K562 (cell line): ENCODE results near the gene ARFGEF2. TPM values are rescaled to one million over a fixed set of nuclear protein-coding genes. Genes with fewer than 3 reads are reported as not detected.

Source experiments
- DMBX1 ChIP-seq: fragments of 250-450 bp; sonication (Bioruptor Pico); IDR thresholded peaks from 2 replicates; pipeline ENCODE4 v1.8.0; 2022; ENCODE audit warnings: inconsistent platforms, mild to moderate bottlenecking, moderate library complexity, borderline replicate concordance
- EP400 ChIP-seq: fragments of 450-650 bp; IDR thresholded peaks from 2 replicates; pipeline ENCODE4 v1.6.1; 2017; ENCODE audit warnings: antibody characterized with exemption, mild to moderate bottlenecking, moderate library complexity
- NEUROD1 ChIP-seq: fragments of 150-350 bp; IDR thresholded peaks from 2 replicates; pipeline ENCODE4 v1.6.1; 2014; ENCODE audit warnings: borderline replicate concordance, low read length, low read depth; ENCODE audit not compliant: partially characterized antibody
- PHF8 ChIP-seq: fragments of 200-600 bp; sonication (generic); IDR thresholded peaks from 2 replicates; pipeline ENCODE4 v1.6.1; 2012; ENCODE audit warnings: mixed run types, mild to moderate bottlenecking, inconsistent platforms, low read length, moderate library complexity, borderline replicate concordance
- POLR2AphosphoS5 ChIP-seq: IDR thresholded peaks from 2 replicates; pipeline ENCODE4 v1.6.1; 2011; ENCODE audit warnings: mild to moderate bottlenecking, low read depth, low read length, moderate library complexity; ENCODE audit not compliant: control insufficient read depth, insufficient read depth
- POLR2H ChIP-seq: IDR thresholded peaks from 2 replicates; pipeline ENCODE4 v1.6.1; 2016; ENCODE audit warnings: missing genetic modification characterization, low read depth, mild to moderate bottlenecking, control low read depth, missing compliant biosample characterization, moderate library complexity
- RBM25 ChIP-seq: fragments of 200-400 bp; formaldehyde crosslinking; IDR thresholded peaks from 2 replicates; pipeline ENCODE4 v1.6.1; 2018; ENCODE audit warnings: low read length, low read depth, moderate library complexity; ENCODE audit not compliant: severe bottlenecking
- RNF2 ChIP-seq: sonication (generic); IDR thresholded peaks from 2 replicates; pipeline ENCODE4 v1.6.1; 2016
- RUNX1 ChIP-seq: sonication (generic); IDR thresholded peaks from 2 replicates; pipeline ENCODE4 v1.6.1; 2016; ENCODE audit warnings: antibody characterized with exemption, low read depth
- STAT5B ChIP-seq: fragments of 250-450 bp; sonication (Bioruptor Pico); IDR thresholded peaks from 2 replicates; pipeline ENCODE4 v1.8.0; 2021; ENCODE audit warnings: mild to moderate bottlenecking, inconsistent platforms
- YY1 ChIP-seq, 3 experiments: IDR thresholded peaks; 2 replicates each; pipeline ENCODE4 v1.6.1; 2011; ENCODE audit warnings: low read length in 2 of 3, mild to moderate bottlenecking in 2 of 3, moderate library complexity in 2 of 3, borderline replicate concordance in 1 of 3, control low read depth in 1 of 3, low read depth in 1 of 3; ENCODE audit not compliant: insufficient read depth in 3 of 3, insufficient replicate concordance in 2 of 3, control insufficient read depth in 1 of 3, insufficient read length in 1 of 3; ENCODE audit errors: extremely low read depth in 1 of 3
- ZC3H4 ChIP-seq: sonication (generic); formaldehyde crosslinking; IDR thresholded peaks from 2 replicates; pipeline ENCODE4 v1.9.0; 2021; ENCODE audit warnings: missing genetic modification reagents, borderline replicate concordance
- ZNF23 ChIP-seq: fragments of 250-450 bp; sonication (Bioruptor Pico); IDR thresholded peaks from 2 replicates; pipeline ENCODE4 v1.4.0; 2020; ENCODE audit warnings: mild to moderate bottlenecking
- ZNF766 ChIP-seq: fragments of 200-800 bp; sonication (Bioruptor generic); conservative IDR thresholded peaks from 2 replicates; pipeline ENCODE4 v1.6.1; 2016; ENCODE audit warnings: missing genetic modification characterization, missing compliant biosample characterization
- polyA plus RNA-seq, 8 experiments: library from polyadenylated mRNA; depleted of rRNA in 4 of 8; stranded (reverse) in 5 of 8; unstranded in 3 of 8; fragments of >200 nt; fragmentation: Nextera tagmentation in 2 of 8; fragmentation: Illumina TruSeq in 1 of 8; extraction: Ambion mirVana in 2 of 8; extraction: Trizol in 1 of 8; gene quantifications; 2 replicates each; pipeline versions ENCODE4 v1.2.1 to v1.2.3, GENCODE V29; 2011 to 2014; ENCODE audit warnings: inconsistent platforms in 1 of 8, missing spikeins in 1 of 8
- total RNA-seq, 7 experiments: library from RNA; depleted of rRNA in 6 of 7; stranded (reverse); fragments of >200 nt in 6 of 7; fragmentation: Illumina TruSeq in 2 of 7; extraction: Trizol in 2 of 7; gene quantifications; 2 replicates each; pipeline versions ENCODE4 v1.2.1 to v1.2.3, GENCODE V29; 2011 to 2021; ENCODE audit warnings: low replicate concordance in 1 of 7
- TF ChIP-seq, protein P1 (sequence below), 2 experiments: fragments of 450-650 bp in 1 of 2; sonication (generic) in 1 of 2; formaldehyde crosslinking in 1 of 2; IDR thresholded peaks in 1 of 2; conservative IDR thresholded peaks in 1 of 2; 2 replicates each; pipeline versions ENCODE4 v1.6.1 to v1.8.1; 2016 to 2023; ENCODE audit warnings: mild to moderate bottlenecking in 2 of 2, moderate library complexity in 2 of 2, inconsistent platforms in 1 of 2, missing genetic modification reagents in 1 of 2
- TF ChIP-seq, protein P2 (sequence below): fragments of 250-450 bp; sonication (Bioruptor Pico); IDR thresholded peaks from 2 replicates; pipeline ENCODE4 v1.8.0; 2021; ENCODE audit warnings: moderate library complexity, mild to moderate bottlenecking, inconsistent platforms
- TF ChIP-seq, protein P3 (sequence below): sonication (generic); formaldehyde crosslinking; IDR thresholded peaks from 2 replicates; pipeline ENCODE4 v1.9.0; 2022; ENCODE audit warnings: mild to moderate bottlenecking, missing genetic modification reagents
- TF ChIP-seq, protein P4 (sequence below): fragments of 450-650 bp; IDR thresholded peaks from 2 replicates; pipeline ENCODE4 v1.6.1; 2016; ENCODE audit warnings: mild to moderate bottlenecking

Gene ARFGEF2
- total and polyA plus RNA-seq, 9 of the 15 experiments (the other 6 are each of a cell fraction or from before 2014, with no cell fraction given): 4.2 to 18.8 (median 13.7) TPM

DNA sequence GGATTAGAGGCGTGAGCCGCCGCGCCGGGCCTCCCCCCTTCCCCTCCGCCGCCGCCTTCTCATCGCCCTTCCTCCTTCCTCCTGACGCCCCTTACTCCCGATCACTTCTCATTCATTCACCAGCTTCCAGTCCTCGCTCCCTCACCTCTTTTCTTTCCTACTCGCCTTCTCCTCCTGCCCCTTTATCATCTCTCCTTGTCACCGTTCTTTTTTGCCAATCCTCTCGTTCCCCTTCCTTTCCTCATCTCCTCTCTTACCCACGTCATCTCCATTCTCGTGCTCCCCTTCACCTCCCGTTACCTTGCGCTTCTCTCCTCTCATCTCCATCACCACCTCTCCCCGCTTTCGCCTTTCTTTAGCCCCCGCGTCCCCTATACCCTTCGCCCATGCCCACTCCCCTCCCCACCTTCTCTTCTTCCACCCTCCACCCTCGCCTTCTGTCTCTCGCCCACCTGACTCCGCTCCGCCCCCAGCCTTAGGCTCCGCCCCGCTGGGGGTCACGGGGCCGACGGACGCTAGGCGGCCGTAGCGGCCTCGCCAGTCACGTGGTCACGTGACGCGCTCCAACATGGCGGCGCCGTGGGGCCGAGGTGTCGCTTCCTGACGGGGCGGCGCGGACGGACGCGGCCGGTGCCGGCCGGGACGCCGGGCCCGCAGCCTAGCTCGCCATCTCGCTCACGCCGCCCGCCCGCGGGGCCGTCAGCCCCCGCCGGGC is at the start of gene ARFGEF2 (continued):
- TF ChIP-seq NEUROD1 (peak; percentile 43), ZNF23 (CRISPR knock-in tag) (no peak), ZC3H4 (CRISPR knock-in tag) (no peak), STAT5B (CRISPR knock-in tag) (no peak), RNF2 (no peak), POLR2AphosphoS5 (peak; percentile 54; the same call in 1 of the 2 replicates), PHF8 (peak; percentile 92; the same call in 1 of the 2 replicates), ZNF766 (CRISPR knock-in tag) (no peak), EP400 (peak; percentile 90), RBM25 (no peak), YY1 (IDR thresholded peaks at IDR 0.05; ENCODE audit: borderline replicate concordance in 1 of 3, control insufficient read depth in 1 of 3, extremely low read depth in 1 of 3, insufficient read depth in 3 of 3, insufficient read length in 1 of 3, insufficient replicate concordance in 2 of 3, low read depth in 1 of 3, low read length in 2 of 3) (peak; percentile 92 to 98 (median 97)), DMBX1 (no peak; the same call in 1 of the 2 replicates), RUNX1 (no peak), POLR2H (tag) (peak; percentile 93)
- TF ChIP-seq, protein P1, sequence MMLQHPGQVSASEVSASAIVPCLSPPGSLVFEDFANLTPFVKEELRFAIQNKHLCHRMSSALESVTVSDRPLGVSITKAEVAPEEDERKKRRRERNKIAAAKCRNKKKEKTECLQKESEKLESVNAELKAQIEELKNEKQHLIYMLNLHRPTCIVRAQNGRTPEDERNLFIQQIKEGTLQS (IDR thresholded peaks at IDR 0.05): peak; percentile 58
- TF ChIP-seq, protein P1 (CRISPR knock-in tag; conservative IDR thresholded peaks at IDR 0.05): no peak
- TF ChIP-seq, protein P2, sequence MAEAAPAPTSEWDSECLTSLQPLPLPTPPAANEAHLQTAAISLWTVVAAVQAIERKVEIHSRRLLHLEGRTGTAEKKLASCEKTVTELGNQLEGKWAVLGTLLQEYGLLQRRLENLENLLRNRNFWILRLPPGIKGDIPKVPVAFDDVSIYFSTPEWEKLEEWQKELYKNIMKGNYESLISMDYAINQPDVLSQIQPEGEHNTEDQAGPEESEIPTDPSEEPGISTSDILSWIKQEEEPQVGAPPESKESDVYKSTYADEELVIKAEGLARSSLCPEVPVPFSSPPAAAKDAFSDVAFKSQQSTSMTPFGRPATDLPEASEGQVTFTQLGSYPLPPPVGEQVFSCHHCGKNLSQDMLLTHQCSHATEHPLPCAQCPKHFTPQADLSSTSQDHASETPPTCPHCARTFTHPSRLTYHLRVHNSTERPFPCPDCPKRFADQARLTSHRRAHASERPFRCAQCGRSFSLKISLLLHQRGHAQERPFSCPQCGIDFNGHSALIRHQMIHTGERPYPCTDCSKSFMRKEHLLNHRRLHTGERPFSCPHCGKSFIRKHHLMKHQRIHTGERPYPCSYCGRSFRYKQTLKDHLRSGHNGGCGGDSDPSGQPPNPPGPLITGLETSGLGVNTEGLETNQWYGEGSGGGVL (CRISPR knock-in tag): no peak
- TF ChIP-seq, protein P3, sequence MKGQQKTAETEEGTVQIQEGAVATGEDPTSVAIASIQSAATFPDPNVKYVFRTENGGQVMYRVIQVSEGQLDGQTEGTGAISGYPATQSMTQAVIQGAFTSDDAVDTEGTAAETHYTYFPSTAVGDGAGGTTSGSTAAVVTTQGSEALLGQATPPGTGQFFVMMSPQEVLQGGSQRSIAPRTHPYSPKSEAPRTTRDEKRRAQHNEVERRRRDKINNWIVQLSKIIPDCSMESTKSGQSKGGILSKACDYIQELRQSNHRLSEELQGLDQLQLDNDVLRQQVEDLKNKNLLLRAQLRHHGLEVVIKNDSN (CRISPR knock-in tag): peak; percentile 97
- TF ChIP-seq, protein P4, sequence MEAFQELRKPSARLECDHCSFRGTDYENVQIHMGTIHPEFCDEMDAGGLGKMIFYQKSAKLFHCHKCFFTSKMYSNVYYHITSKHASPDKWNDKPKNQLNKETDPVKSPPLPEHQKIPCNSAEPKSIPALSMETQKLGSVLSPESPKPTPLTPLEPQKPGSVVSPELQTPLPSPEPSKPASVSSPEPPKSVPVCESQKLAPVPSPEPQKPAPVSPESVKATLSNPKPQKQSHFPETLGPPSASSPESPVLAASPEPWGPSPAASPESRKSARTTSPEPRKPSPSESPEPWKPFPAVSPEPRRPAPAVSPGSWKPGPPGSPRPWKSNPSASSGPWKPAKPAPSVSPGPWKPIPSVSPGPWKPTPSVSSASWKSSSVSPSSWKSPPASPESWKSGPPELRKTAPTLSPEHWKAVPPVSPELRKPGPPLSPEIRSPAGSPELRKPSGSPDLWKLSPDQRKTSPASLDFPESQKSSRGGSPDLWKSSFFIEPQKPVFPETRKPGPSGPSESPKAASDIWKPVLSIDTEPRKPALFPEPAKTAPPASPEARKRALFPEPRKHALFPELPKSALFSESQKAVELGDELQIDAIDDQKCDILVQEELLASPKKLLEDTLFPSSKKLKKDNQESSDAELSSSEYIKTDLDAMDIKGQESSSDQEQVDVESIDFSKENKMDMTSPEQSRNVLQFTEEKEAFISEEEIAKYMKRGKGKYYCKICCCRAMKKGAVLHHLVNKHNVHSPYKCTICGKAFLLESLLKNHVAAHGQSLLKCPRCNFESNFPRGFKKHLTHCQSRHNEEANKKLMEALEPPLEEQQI: no peak
